ENCODE results near the gene BMERB1.
A peak's percentile ranks its signal among the peaks of the same experiment; 100 is the strongest.
"Not testable (repeated sequence)": the region's sequence is repeated elsewhere in the genome, so short reads cannot be mapped to it uniquely, and the experiment has no call there.

BMERB1 gene

DNA sequence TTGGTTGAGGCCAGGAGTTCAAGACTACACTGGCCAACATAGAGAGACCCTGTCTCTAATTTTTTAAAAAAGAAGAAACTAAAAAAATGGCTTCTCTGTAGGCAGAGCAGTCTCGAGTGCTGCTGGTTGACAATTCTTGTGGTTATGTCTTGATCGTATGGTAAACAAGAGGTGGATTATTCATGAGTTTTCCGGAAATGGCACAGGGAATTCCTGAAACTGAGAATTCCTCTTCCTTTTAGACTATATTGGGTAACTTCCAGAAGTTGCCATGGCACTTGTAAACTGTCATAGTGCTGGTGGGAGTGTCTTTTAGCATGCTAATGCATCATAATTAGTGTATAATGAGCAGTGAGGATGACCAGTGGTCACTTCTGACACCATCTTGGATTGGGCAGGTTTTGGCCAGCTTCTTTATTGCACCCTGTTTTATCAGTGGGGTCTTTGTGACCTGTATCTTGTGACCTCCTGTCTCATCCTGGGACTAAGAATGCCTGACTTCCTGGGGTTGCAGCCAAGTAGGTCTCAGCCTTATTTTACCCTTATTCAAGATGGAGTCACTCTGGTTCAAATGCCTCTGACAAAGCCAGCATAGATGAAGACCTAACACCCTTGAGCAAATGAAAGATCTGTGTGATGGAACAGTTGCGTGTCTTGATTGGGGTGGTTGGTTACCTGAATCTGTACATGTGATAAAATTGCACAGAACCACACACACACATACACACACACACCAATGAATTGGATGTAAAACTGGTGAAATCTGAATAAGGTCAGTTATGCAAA, 30.2 kb downstream of the BMERB1 start:
- H2AFZ ChIP-seq (ENCODE audit: low read depth): no peak overlapping the region
- TF ChIP-seq, protein P1, sequence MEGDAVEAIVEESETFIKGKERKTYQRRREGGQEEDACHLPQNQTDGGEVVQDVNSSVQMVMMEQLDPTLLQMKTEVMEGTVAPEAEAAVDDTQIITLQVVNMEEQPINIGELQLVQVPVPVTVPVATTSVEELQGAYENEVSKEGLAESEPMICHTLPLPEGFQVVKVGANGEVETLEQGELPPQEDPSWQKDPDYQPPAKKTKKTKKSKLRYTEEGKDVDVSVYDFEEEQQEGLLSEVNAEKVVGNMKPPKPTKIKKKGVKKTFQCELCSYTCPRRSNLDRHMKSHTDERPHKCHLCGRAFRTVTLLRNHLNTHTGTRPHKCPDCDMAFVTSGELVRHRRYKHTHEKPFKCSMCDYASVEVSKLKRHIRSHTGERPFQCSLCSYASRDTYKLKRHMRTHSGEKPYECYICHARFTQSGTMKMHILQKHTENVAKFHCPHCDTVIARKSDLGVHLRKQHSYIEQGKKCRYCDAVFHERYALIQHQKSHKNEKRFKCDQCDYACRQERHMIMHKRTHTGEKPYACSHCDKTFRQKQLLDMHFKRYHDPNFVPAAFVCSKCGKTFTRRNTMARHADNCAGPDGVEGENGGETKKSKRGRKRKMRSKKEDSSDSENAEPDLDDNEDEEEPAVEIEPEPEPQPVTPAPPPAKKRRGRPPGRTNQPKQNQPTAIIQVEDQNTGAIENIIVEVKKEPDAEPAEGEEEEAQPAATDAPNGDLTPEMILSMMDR (conservative IDR thresholded peaks at IDR 0.05; ENCODE audit: low read depth, low read length): no peak
- H3K79me2 ChIP-seq (ENCODE audit: insufficient read depth, low read depth): no peaks in the 10 kb centered on the region
- H3K27me3 ChIP-seq (ENCODE audit: insufficient read depth, low read depth): no peaks in the 10 kb centered on the region
- no peaks in the 10 kb centered on the region for H3K4me1 ChIP-seq (ENCODE audit: low read depth, poor library complexity, severe bottlenecking)
- no peak overlapping the region for H3K27ac ChIP-seq
- H3K4me2 ChIP-seq: no peak overlapping the region
- H3K4me3 ChIP-seq (IDR thresholded peaks at IDR 0.05; ENCODE audit: insufficient read depth, low read depth, low read length): no peak overlapping the region
- H4K20me1 ChIP-seq (ENCODE audit: insufficient read depth): no peaks in the 10 kb centered on the region
- H3K9ac ChIP-seq: no peak overlapping the region
- H3K36me3 ChIP-seq (ENCODE audit: insufficient read depth): no peaks in the 10 kb centered on the region

DNA sequence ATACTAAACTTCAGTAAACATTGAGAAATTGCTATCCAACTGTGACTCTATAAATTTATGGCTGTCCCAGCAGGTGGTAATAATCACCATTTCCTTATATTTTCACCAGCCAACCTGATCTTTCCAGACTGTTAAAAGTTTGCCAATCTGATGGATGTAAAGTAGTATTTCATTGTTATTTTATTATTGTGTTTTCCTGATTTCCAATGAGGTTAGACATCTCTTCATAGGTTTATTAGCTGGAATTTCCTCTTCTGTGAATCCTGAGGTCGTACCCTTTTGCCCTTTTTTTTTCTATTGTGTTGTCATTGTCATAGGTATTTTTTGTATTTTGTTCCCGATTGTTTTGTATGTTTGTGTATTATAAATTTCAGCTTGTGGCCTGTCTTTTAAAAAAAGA, 31.7 kb downstream of the BMERB1 start:
- Histone ChIP-seq H3K27me3 (ENCODE audit: insufficient read depth, low read depth) (no peaks in the 10 kb centered on the region), H3K4me2 (no peak overlapping the region), H3K27ac (no peak overlapping the region), H4K20me1 (ENCODE audit: insufficient read depth) (no peaks in the 10 kb centered on the region), H3K79me2 (ENCODE audit: insufficient read depth, low read depth) (no peaks in the 10 kb centered on the region), H3K4me1 (ENCODE audit: low read depth, poor library complexity, severe bottlenecking) (no peaks in the 10 kb centered on the region), H3K4me3 (IDR thresholded peaks at IDR 0.05; ENCODE audit: insufficient read depth, low read depth, low read length) (no peak overlapping the region), H2AFZ (ENCODE audit: low read depth) (no peak overlapping the region), H3K36me3 (ENCODE audit: insufficient read depth) (no peaks in the 10 kb centered on the region), H3K9ac (no peak overlapping the region)
- TF ChIP-seq, protein P1 (conservative IDR thresholded peaks at IDR 0.05; ENCODE audit: low read depth, low read length): no peak

DNA sequence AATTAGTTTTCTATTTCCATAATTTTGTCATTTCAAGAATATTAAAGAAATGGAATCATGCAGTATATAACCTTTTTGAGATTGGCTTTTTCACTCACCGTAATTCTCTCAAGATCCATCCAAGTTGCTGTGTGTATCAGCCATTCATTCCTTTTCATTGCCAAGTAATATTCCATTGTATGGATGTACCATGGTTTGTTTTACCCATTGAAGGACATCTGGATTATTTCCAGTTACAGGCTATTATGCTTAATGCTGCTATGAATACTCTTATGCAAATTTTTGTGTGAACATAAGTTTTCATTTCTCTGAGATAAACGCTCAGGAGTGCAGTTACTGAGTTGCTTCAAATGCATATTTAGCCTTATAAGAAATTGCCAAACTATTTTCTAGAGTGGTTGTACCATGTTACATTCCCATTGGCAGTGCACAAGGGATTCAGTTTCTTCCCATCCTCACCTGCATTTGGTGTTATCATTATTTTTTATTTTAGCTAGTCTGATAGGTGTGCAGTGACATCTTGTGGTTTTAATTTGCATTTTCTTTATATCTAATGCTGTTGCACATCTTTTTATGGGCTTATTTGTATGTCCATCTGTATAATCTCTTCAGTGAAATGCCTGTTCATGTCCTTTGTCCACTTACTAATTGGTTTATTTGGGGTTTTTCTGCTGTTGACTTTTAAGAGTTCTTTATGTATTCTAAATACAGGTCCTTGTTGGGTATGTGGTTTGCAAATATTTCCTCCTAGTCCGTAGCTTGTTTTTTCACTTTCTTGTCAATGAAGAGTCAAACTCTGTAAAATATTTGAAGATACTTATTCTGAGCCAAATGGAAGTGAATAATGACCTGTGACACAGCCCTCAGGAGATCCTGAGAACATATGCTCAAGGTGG, 32.7 kb downstream of the BMERB1 start:
- Histone ChIP-seq H3K27me3 (ENCODE audit: insufficient read depth, low read depth) (no peaks in the 10 kb centered on the region), H3K79me2 (ENCODE audit: insufficient read depth, low read depth) (no peaks in the 10 kb centered on the region), H3K36me3 (ENCODE audit: insufficient read depth) (no peaks in the 10 kb centered on the region), H4K20me1 (ENCODE audit: insufficient read depth) (no peaks in the 10 kb centered on the region), H3K4me3 (IDR thresholded peaks at IDR 0.05; ENCODE audit: insufficient read depth, low read depth, low read length) (no peak overlapping the region), H3K27ac (no peak overlapping the region), H3K4me2 (no peak overlapping the region), H3K9ac (no peak overlapping the region), H2AFZ (ENCODE audit: low read depth) (no peak overlapping the region), H3K4me1 (ENCODE audit: low read depth, poor library complexity, severe bottlenecking) (no peaks in the 10 kb centered on the region)
- TF ChIP-seq, protein P1 (conservative IDR thresholded peaks at IDR 0.05; ENCODE audit: low read depth, low read length): peak; percentile 39; the same call in 1 of the 2 replicates

DNA sequence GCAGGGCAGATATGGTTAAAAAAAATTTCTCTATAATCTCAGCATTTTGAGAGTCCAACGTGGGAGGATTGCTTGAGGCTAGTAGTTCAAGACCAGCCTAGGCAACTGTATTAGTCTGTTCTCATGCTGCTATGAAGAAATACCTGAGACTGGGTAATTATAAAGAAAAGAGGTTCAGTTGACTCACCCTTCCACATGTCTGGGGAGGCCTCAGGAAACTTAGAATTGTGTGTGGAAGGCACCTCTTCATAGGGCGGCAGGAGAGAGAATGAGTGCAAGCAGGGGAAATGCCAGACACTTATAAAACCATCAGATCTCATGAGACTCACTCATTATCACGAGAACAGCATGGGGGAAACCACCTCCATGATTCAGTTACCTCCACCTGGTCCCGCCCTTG, 42.6 kb downstream of the BMERB1 start:
- not testable (repeated sequence) for H3K4me2 ChIP-seq; H3K79me2 ChIP-seq (ENCODE audit: insufficient read depth, low read depth); H2AFZ ChIP-seq (ENCODE audit: low read depth); H3K9ac ChIP-seq; H3K27me3 ChIP-seq (ENCODE audit: insufficient read depth, low read depth); H3K4me3 ChIP-seq (IDR thresholded peaks at IDR 0.05; ENCODE audit: insufficient read depth, low read depth, low read length); H4K20me1 ChIP-seq (ENCODE audit: insufficient read depth); H3K36me3 ChIP-seq (ENCODE audit: insufficient read depth); H3K27ac ChIP-seq; H3K4me1 ChIP-seq (ENCODE audit: low read depth, poor library complexity, severe bottlenecking)

All from KMS-11 (cell line).